SK-N-SH treated with all-trans-retinoic acid at 6 μM for 48 hours (cell line): ENCODE measurements around the gene USP30.

Experiments used
- ATAC-seq: fragments of 200-7000 bp; cut with Tn5 transposase; 3 replicates; pipeline ENCODE4 v1.9.1; 2020; ENCODE audit warnings: mild to moderate bottlenecking, moderate library complexity
- CREB5 ChIP-seq: fragments of 250-450 bp; sonication (Bioruptor Pico); IDR thresholded peaks from 2 replicates; pipeline ENCODE4 v1.5.1; 2020; ENCODE audit warnings: low read depth, mild to moderate bottlenecking, moderate library complexity
- CSDC2 ChIP-seq: fragments of 250-450 bp; sonication (Bioruptor Pico); IDR thresholded peaks from 2 replicates; pipeline ENCODE4 v1.5.0; 2020; ENCODE audit warnings: mild to moderate bottlenecking, moderate library complexity
- CSRNP3 ChIP-seq: fragments of 250-450 bp; sonication (Bioruptor Pico); IDR thresholded peaks from 2 replicates; pipeline ENCODE4 v1.5.1; 2021; ENCODE audit warnings: mild to moderate bottlenecking, moderate library complexity
- ESRRG ChIP-seq: fragments of 250-450 bp; sonication (Bioruptor Pico); IDR thresholded peaks from 2 replicates; pipeline ENCODE4 v1.6.1; 2021; ENCODE audit warnings: mild to moderate bottlenecking
- PATZ1 ChIP-seq: fragments of 250-450 bp; sonication (Bioruptor Pico); IDR thresholded peaks from 2 replicates; pipeline ENCODE4 v1.8.0; 2020; ENCODE audit warnings: mild to moderate bottlenecking, moderate library complexity, borderline replicate concordance
- POU6F1 ChIP-seq: fragments of 250-450 bp; sonication (Bioruptor Pico); IDR thresholded peaks from 2 replicates; pipeline ENCODE4 v1.8.0; 2021; ENCODE audit warnings: low read depth, mild to moderate bottlenecking, moderate library complexity, borderline replicate concordance
- SNAI2 ChIP-seq: fragments of 250-450 bp; sonication (Bioruptor Pico); IDR thresholded peaks from 2 replicates; pipeline ENCODE4 v1.5.0; 2020; ENCODE audit warnings: mild to moderate bottlenecking, moderate library complexity
- TCF4 ChIP-seq: fragments of 250-450 bp; sonication (Bioruptor Pico); IDR thresholded peaks from 2 replicates; pipeline ENCODE4 v1.8.0; 2021; ENCODE audit warnings: mild to moderate bottlenecking, moderate library complexity, borderline replicate concordance
- TOX ChIP-seq: fragments of 250-450 bp; sonication (Bioruptor Pico); IDR thresholded peaks from 2 replicates; pipeline ENCODE4 v1.8.0; 2021; ENCODE audit warnings: mild to moderate bottlenecking, moderate library complexity, borderline replicate concordance
- TSHZ2 ChIP-seq: fragments of 250-450 bp; sonication (Bioruptor Pico); IDR thresholded peaks from 2 replicates; pipeline ENCODE4 v1.5.0; 2020; ENCODE audit warnings: mild to moderate bottlenecking, moderate library complexity
- ZFP3 ChIP-seq: fragments of 250-450 bp; sonication (Bioruptor Pico); IDR thresholded peaks from 2 replicates; pipeline ENCODE4 v1.5.0; 2020; ENCODE audit warnings: mild to moderate bottlenecking, moderate library complexity
- ZNF565 ChIP-seq: fragments of 450-650 bp; formaldehyde crosslinking; conservative IDR thresholded peaks from 2 replicates; pipeline ENCODE4 v1.5.0; 2020; ENCODE audit warnings: low read depth, mild to moderate bottlenecking, moderate library complexity

Gene USP30

GRCh38 chr12:109064143-109064542, 11.8 kb downstream of the USP30 start:
- TF ChIP-seq ESRRG (CRISPR knock-in tag) (no peak), PATZ1 (CRISPR knock-in tag) (no peak), SNAI2 (CRISPR knock-in tag) (no peak)
- ATAC-seq, result no peak

- ATAC-seq, result no peak
- TF ChIP-seq POU6F1 (CRISPR knock-in tag), result no peak
- TF ChIP-seq SNAI2 (CRISPR knock-in tag), result no peak
- TF ChIP-seq TCF4 (CRISPR knock-in tag), result no peak
- no peak for TF ChIP-seq ZFP3 (CRISPR knock-in tag)
- TF ChIP-seq CSRNP3 (CRISPR knock-in tag), result no peak
Observed at GRCh38 chr12:109065154-109065852, 12.9 kb downstream of the USP30 start.

- TF ChIP-seq PATZ1 (CRISPR knock-in tag), result no peak
- no peak for TF ChIP-seq POU6F1 (CRISPR knock-in tag)
- TF ChIP-seq CREB5 (CRISPR knock-in tag), result no peak
- TF ChIP-seq TSHZ2 (CRISPR knock-in tag), result no peak
- TF ChIP-seq CSDC2, result no peak
- TF ChIP-seq SNAI2 (CRISPR knock-in tag), result no peak
- TF ChIP-seq ZNF565 (CRISPR knock-in tag), result no peak
- no peak for TF ChIP-seq TOX
- no peak for TF ChIP-seq TCF4 (CRISPR knock-in tag)
- ATAC-seq, result no peak
Observed at GRCh38 chr12:109065853-109066193, 13.4 kb downstream of the USP30 start.
